ENCODE results near the gene IRX5.

Gene IRX5

GRCh38 chr16:54931120-54932014, 702 bp downstream of the IRX5 start:
- no peak for DNase-seq (ENCODE audit: low read depth)

- DNase-seq (ENCODE audit: low read depth) = no peak
Measured at GRCh38 chr16:54932021-54932660, 1.5 kb downstream of the IRX5 start.

- DNase-seq (ENCODE audit: low read depth) = no peak
Measured at GRCh38 chr16:54932737-54933254, 2.1 kb downstream of the IRX5 start.

GRCh38 chr16:54933281-54934011, 2.8 kb downstream of the IRX5 start:
- no peak for DNase-seq (ENCODE audit: low read depth)

- no peak for DNase-seq (ENCODE audit: low read depth)
Measured at GRCh38 chr16:54934481-54935265, 4.0 kb downstream of the IRX5 start.

- DNase-seq (ENCODE audit: low read depth) = no peak
Measured at GRCh38 chr16:54935266-54935968, 4.8 kb downstream of the IRX5 start.

- DNase-seq (ENCODE audit: low read depth) = no peak
Measured at GRCh38 chr16:54936201-54936978, 5.7 kb downstream of the IRX5 start.

GRCh38 chr16:54936979-54937670, 6.5 kb downstream of the IRX5 start:
- DNase-seq (ENCODE audit: low read depth) = no peak

GRCh38 chr16:54937671-54938211, 7.1 kb downstream of the IRX5 start:
- DNase-seq (ENCODE audit: low read depth) = no peak

GRCh38 chr16:54938212-54939028, 7.8 kb downstream of the IRX5 start:
- DNase-seq (ENCODE audit: low read depth) = no peak

- no peak for DNase-seq (ENCODE audit: low read depth)
Measured at GRCh38 chr16:54939029-54939346, 8.3 kb downstream of the IRX5 start.

GRCh38 chr16:54939510-54940278, 9.0 kb downstream of the IRX5 start:
- no peak for DNase-seq (ENCODE audit: low read depth)

- DNase-seq (ENCODE audit: low read depth) = no peak
Measured at GRCh38 chr16:54940279-54940604, 9.6 kb downstream of the IRX5 start.

- no peak for DNase-seq (ENCODE audit: low read depth)
Measured at GRCh38 chr16:54942353-54942943, 11.8 kb downstream of the IRX5 start.

GRCh38 chr16:54944002-54944401, 13.3 kb downstream of the IRX5 start:
- no peak for DNase-seq (ENCODE audit: low read depth)

GRCh38 chr16:54945063-54945462, 14.4 kb downstream of the IRX5 start:
- no peak for DNase-seq (ENCODE audit: low read depth)

GRCh38 chr16:54946909-54947308, 16.2 kb downstream of the IRX5 start:
- no peak for DNase-seq (ENCODE audit: low read depth)

GRCh38 chr16:54947616-54948015, 17.0 kb downstream of the IRX5 start:
- DNase-seq (ENCODE audit: low read depth) = no peak
